ENCODE results near the gene OLIG3. TPM values are rescaled to one million over a fixed set of nuclear protein-coding genes. Genes with fewer than 3 reads are reported as not detected.

OLIG3 gene
- total and polyA plus RNA-seq, 5 experiments from 2014 or later = not detected

- Mint-ChIP-seq H3K27me3 (peaks cover 36 to 82% (median 63%) of the 10 kb centered on the region in 5 donors), H3K4me1 (peaks cover 0 to 9% (median 8%) of the 10 kb centered on the region in 4 donors), H3K4me3 (no peak overlapping the region), H3K9me3 (peaks cover 0 to 5% (median 0%) of the 10 kb centered on the region in 9 donors), H3K36me3 (no peaks in the 10 kb centered on the region), H3K27ac (no peak overlapping the region)
- ATAC-seq (no peak), DNase-seq (no peak)
- POLR2A ChIA-PET = interaction anchor here (1.0 kb wide), 1 partner anchor 11 kb away, joined by 3 read pairs; no protein-coding TSS in a partner anchor
Measured at GRCh38 chr6:137518386-137518983, 24.3 kb upstream of the OLIG3 start.

GRCh38 chr6:137514418-137514817 lies 20.2 kb upstream of the OLIG3 start:
- DNase-seq (no peak), ATAC-seq (no peak)
- Mint-ChIP-seq H3K9me3 (peaks cover 0 to 29% (median 13%) of the 10 kb centered on the region in 9 donors), H3K4me3 (no peak overlapping the region), H3K36me3 (peaks cover 0 to 18% (median 10%) of the 10 kb centered on the region in 3 donors), H3K27ac (no peak overlapping the region), H3K4me1 (peaks cover 0 to 7% (median 3%) of the 10 kb centered on the region in 4 donors), H3K27me3 (peaks cover 50 to 81% (median 62%) of the 10 kb centered on the region in 5 donors)
- POLR2A ChIA-PET = no interaction called here

DNA sequence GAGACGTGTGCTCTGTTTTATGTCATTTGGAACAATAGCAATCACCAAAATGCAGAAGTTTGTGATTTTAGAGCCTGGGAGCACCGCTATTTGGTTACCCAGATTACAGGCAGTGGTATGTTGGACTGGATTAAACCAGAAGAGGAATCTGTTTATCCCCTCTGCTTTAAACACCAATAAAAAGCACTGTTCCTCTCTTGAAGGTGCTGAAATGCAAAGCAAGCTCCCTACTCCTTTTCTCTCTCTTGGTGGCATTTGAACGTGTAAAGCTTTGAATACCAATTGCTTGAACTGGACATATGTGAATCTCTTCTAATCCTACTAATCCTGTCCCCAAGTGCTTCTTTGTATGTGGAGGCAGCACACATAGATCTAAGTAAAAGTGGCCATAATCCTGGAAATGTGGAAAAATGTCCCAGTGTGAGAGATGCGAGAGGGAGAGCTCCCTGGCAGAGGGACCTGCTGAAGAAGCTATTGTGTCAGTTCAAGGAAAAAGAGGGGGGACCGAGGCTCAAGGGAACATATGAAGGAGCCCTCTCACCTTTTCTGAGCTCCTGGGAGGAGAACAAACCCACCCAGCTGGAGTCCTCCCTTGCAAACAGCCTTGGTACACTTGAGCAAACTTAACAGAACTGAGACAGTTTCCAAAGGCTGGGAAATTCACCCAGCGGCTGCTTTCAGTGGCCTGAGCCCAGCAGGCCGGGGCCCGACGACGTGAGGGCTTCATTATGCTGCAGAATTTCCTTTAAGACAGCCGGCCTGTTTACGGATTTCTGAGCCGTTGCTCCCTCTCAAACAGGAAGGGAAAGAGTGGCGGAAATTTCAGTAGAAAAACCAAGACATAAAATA lies 18.8 kb upstream of the OLIG3 start:
- H3K4me3 Mint-ChIP-seq = no peak overlapping the region
- DNase-seq = no peak
- no peak for ATAC-seq
- POLR2A ChIA-PET = no interaction called here
- peaks cover 0 to 28% (median 10%) of the 10 kb centered on the region in 3 donors for H3K36me3 Mint-ChIP-seq
- H3K27me3 Mint-ChIP-seq = peaks cover 44 to 82% (median 62%) of the 10 kb centered on the region in 5 donors
- H3K4me1 Mint-ChIP-seq = peaks cover 0 to 7% (median 3%) of the 10 kb centered on the region in 4 donors
- peaks cover 0 to 39% (median 15%) of the 10 kb centered on the region in 9 donors for H3K9me3 Mint-ChIP-seq
- H3K27ac Mint-ChIP-seq = no peak overlapping the region

GRCh38 chr6:137510923-137511322 lies 16.7 kb upstream of the OLIG3 start:
- ATAC-seq = no peak
- peaks cover 29 to 74% (median 58%) of the 10 kb centered on the region in 5 donors for H3K27me3 Mint-ChIP-seq
- peaks cover 0 to 33% (median 10%) of the 10 kb centered on the region in 3 donors for H3K36me3 Mint-ChIP-seq
- no peak overlapping the region for H3K27ac Mint-ChIP-seq
- POLR2A ChIA-PET = no interaction called here
- no peak for DNase-seq
- H3K4me1 Mint-ChIP-seq = peaks cover 0 to 3% (median under 1%) of the 10 kb centered on the region in 4 donors
- no peak overlapping the region for H3K4me3 Mint-ChIP-seq
- peaks cover 4 to 39% (median 21%) of the 10 kb centered on the region in 9 donors for H3K9me3 Mint-ChIP-seq

GRCh38 chr6:137498481-137499190 lies 4.4 kb upstream of the OLIG3 start:
- ATAC-seq (no peak), DNase-seq (no peak)
- H3K4me3 Mint-ChIP-seq = peak overlapping the region in 4 of 10 donors; percentile 39 to 65 (median 46)
- peaks cover 0 to 6% (median 0%) of the 10 kb centered on the region in 3 donors for H3K36me3 Mint-ChIP-seq
- POLR2A ChIA-PET = no interaction called here
- H3K27ac Mint-ChIP-seq = peak overlapping the region in 2 of 10 donors; percentile 8 to 13
- peaks cover 0 to 3% (median 0%) of the 10 kb centered on the region in 9 donors for H3K9me3 Mint-ChIP-seq
- H3K4me1 Mint-ChIP-seq = peaks cover 13 to 38% (median 36%) of the 10 kb centered on the region in 4 donors
- peaks cover 36 to 75% (median 61%) of the 10 kb centered on the region in 5 donors for H3K27me3 Mint-ChIP-seq

GRCh38 chr6:137497721-137498463 lies 3.7 kb upstream of the OLIG3 start:
- Mint-ChIP-seq H3K27me3 (peaks cover 35 to 73% (median 66%) of the 10 kb centered on the region in 5 donors), H3K9me3 (peaks cover 0 to 3% (median 0%) of the 10 kb centered on the region in 9 donors), H3K27ac (no peak overlapping the region), H3K4me1 (peaks cover 15 to 45% (median 43%) of the 10 kb centered on the region in 4 donors), H3K4me3 (peak overlapping the region in 8 of 10 donors; percentile 10 to 84 (median 56)), H3K36me3 (peaks cover 0 to 6% (median 0%) of the 10 kb centered on the region in 3 donors)
- DNase-seq (peak in 2 of 10 donors; percentile 18 to 28), ATAC-seq (peak; percentile 55 to 63)
- POLR2A ChIA-PET = interaction anchor here (0.9 kb wide), 1 partner anchor 54 kb away, joined by 3 read pairs; no protein-coding TSS in a partner anchor

DNA sequence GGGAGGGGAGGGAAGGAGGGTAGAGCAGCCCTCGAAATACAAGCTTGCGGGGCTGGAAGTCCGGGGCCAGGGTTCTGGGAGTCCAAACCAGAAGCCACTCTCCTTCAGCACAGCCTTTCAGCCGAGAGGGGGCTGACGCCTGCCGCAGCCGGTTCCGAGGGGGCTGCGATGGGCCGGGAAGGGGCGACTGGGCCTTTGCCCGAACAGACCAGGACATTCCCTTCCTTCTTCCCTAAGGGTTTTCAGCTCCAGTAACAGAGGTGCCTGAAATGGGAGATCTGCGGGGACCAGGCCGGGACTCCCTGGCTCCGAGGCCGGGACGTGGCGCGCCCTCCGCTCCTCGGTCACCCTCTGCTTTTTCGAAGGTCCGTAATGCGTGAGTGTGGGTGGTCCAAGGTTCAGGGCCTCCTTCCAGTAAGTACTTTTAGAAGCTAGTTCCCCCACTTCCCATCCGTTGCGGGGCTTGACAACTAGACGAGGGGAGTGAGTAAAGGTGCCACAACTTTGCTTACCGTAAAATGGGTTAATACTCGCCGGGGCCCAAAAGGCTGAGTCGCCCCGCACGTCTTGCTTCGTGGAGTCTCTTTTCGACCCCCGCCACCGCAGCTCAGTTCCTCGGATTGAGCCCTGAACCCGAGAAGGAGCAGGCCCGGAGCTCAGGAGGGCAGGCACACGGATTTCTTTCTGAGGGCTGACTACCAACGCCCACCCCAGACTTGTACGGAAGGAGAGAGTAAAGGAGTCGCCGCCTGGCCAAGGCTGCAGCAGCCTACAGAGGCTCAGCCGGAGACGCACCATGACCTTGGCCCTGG lies 2.9 kb upstream of the OLIG3 start:
- Mint-ChIP-seq H3K27me3 (peaks cover 41 to 76% (median 74%) of the 10 kb centered on the region in 5 donors), H3K36me3 (peaks cover 0 to 6% (median 0%) of the 10 kb centered on the region in 3 donors), H3K9me3 (peaks cover 0 to 6% (median 0%) of the 10 kb centered on the region in 9 donors), H3K27ac (no peak overlapping the region), H3K4me3 (peak overlapping the region; percentile 36 to 84 (median 70)), H3K4me1 (peaks cover 15 to 52% (median 48%) of the 10 kb centered on the region in 4 donors)
- peak; percentile 34 to 48 for ATAC-seq
- peak in 2 of 10 donors; percentile 27 to 39 for DNase-seq
- POLR2A ChIA-PET = interaction anchor here (0.9 kb wide), 1 partner anchor 55 kb away, joined by 3 read pairs; no protein-coding TSS in a partner anchor

DNA sequence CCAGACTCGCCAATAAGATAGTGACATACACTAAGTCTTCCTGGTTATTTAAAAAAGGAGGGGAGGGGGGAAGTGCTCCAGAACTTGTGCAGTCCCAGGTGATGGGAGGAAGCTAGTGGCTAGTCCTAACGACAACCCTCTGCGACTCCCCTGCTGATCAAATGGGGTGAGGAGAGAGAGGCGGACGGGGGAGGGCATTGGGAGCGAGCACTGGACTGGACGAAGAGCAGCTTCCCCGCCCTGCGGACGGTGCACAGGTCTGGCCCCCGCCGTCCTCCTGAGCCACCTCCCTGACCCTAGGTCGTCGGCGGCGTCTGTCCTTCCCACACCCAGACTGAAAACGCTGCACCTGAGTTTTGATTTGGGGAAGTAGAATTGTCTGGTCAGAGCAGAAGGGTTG lies 2.2 kb upstream of the OLIG3 start:
- POLR2A ChIA-PET = interaction anchor here (0.9 kb wide), 1 partner anchor 8 kb away, joined by 3 read pairs; no protein-coding TSS in a partner anchor
- peaks cover 0 to 6% (median 0%) of the 10 kb centered on the region in 3 donors for H3K36me3 Mint-ChIP-seq
- ATAC-seq (no peak), DNase-seq (peak in 1 of 10 donors; percentile 12)
- H3K4me3 Mint-ChIP-seq = peak overlapping the region; percentile 3 to 70 (median 58)
- H3K27me3 Mint-ChIP-seq = peaks cover 49 to 84% (median 77%) of the 10 kb centered on the region in 5 donors
- H3K9me3 Mint-ChIP-seq = peaks cover 0 to 8% (median 0%) of the 10 kb centered on the region in 9 donors
- peaks cover 17 to 57% (median 51%) of the 10 kb centered on the region in 4 donors for H3K4me1 Mint-ChIP-seq
- H3K27ac Mint-ChIP-seq = peak overlapping the region in 1 of 10 donors; percentile 44

DNA sequence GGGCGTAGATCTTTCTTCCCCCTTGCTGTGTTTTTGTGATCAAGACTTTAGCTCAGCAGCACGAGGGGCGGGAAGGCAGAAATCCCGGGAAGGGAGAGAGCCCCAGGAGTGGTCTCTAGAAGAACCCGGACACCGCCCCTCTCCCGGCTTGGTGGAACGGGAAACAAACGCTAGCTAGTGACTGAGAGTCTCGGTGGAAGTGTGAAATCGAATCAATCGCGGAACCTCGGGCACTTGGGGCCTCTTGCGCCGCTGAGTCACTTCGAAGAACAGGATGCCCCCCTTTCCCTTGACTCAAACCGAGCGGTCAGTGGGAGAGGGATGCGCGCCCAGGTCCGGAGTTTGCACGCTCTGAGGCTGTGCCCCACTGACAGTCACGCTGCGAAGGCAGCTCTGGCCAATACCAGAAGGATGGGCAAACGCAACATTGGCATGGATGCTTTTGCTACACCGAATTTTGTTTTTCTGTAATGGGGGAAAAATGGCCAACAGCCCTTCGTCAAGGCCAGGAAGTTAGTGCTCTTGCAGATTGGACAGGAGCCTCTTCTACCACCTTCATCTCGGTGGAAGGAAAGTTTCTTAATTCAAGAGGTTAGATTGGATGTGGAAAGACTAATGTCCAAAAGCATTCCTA lies 1.6 kb upstream of the OLIG3 start:
- Mint-ChIP-seq H3K27ac (no peak overlapping the region), H3K9me3 (peaks cover 0 to 10% (median 0%) of the 10 kb centered on the region in 9 donors), H3K4me1 (peaks cover 17 to 57% (median 51%) of the 10 kb centered on the region in 4 donors), H3K36me3 (peaks cover 0 to 9% (median 0%) of the 10 kb centered on the region in 3 donors), H3K4me3 (peak overlapping the region; percentile 3 to 70 (median 58)), H3K27me3 (peaks cover 51 to 89% (median 77%) of the 10 kb centered on the region in 5 donors)
- POLR2A ChIA-PET = interaction anchor here (0.9 kb wide), 1 partner anchor 9 kb away, joined by 3 read pairs; no protein-coding TSS in a partner anchor
- ATAC-seq (no peak), DNase-seq (no peak)

GRCh38 chr6:137494988-137495702 lies 951 bp upstream of the OLIG3 start:
- POLR2A ChIA-PET = interaction anchor here (0.9 kb wide), 1 partner anchor 10 kb away, joined by 3 read pairs; no protein-coding TSS in a partner anchor
- H3K9me3 Mint-ChIP-seq = peaks cover 0 to 10% (median 0%) of the 10 kb centered on the region in 9 donors
- H3K4me3 Mint-ChIP-seq = peak overlapping the region; percentile 36 to 84 (median 72)
- H3K27me3 Mint-ChIP-seq = peaks cover 56 to 96% (median 81%) of the 10 kb centered on the region in 5 donors
- ATAC-seq (no peak), DNase-seq (no peak)
- H3K36me3 Mint-ChIP-seq = peaks cover 0 to 12% (median 3%) of the 10 kb centered on the region in 3 donors
- peaks cover 17 to 57% (median 54%) of the 10 kb centered on the region in 4 donors for H3K4me1 Mint-ChIP-seq
- H3K27ac Mint-ChIP-seq = peak overlapping the region in 1 of 10 donors; percentile 3

All from naive thymus-derived CD8-positive, alpha-beta T cell (primary cell).